Fibroblast of pulmonary artery (primary cell): Measurements from ENCODE around the gene ANKRD34B.

Experiments used
- DNase-seq: peaks from one replicate; pipeline ENCODE4 v3.0.0-alpha.2; 2010; ENCODE audit warnings: low read depth
- H3K4me3 ChIP-seq: replicated peaks from 2 replicates; pipeline ENCODE4 v1.5.1; 2011; ENCODE audit warnings: low read depth, mild to moderate bottlenecking, control low read depth, low read length, moderate library complexity
- TF ChIP-seq, protein P1 (sequence below): IDR thresholded peaks from 2 replicates; pipeline ENCODE4 v1.5.1; 2011; ENCODE audit warnings: mild to moderate bottlenecking, control low read depth, low read length, inconsistent platforms; ENCODE audit errors: missing control alignments

Gene ANKRD34B

GRCh38 chr5:80508844-80509243 is 61.2 kb downstream of the ANKRD34B start:
- no peak for DNase-seq
- H3K4me3 ChIP-seq = no peak overlapping the region
- TF ChIP-seq, protein P1, sequence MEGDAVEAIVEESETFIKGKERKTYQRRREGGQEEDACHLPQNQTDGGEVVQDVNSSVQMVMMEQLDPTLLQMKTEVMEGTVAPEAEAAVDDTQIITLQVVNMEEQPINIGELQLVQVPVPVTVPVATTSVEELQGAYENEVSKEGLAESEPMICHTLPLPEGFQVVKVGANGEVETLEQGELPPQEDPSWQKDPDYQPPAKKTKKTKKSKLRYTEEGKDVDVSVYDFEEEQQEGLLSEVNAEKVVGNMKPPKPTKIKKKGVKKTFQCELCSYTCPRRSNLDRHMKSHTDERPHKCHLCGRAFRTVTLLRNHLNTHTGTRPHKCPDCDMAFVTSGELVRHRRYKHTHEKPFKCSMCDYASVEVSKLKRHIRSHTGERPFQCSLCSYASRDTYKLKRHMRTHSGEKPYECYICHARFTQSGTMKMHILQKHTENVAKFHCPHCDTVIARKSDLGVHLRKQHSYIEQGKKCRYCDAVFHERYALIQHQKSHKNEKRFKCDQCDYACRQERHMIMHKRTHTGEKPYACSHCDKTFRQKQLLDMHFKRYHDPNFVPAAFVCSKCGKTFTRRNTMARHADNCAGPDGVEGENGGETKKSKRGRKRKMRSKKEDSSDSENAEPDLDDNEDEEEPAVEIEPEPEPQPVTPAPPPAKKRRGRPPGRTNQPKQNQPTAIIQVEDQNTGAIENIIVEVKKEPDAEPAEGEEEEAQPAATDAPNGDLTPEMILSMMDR = no peak

- DNase-seq = no peak
Observed at GRCh38 chr5:80507663-80508062, 62.4 kb downstream of the ANKRD34B start.

More at GRCh38 chr5:80507663-80508062, 62.4 kb downstream of the ANKRD34B start:
- TF ChIP-seq, protein P1 = no peak
- H3K4me3 ChIP-seq = no peak overlapping the region
